RPMI7951 (cell line): ENCODE measurements around the gene CERS1. TPM values are rescaled to one million over a fixed set of nuclear protein-coding genes. Genes with fewer than 3 reads are reported as not detected.
A peak's percentile ranks its signal among the peaks of the same experiment; 100 is the strongest.

ENCODE experiments used
- DNase-seq: peaks from one replicate; pipeline ENCODE4 v3.0.0-alpha.2; 2012; ENCODE audit warnings: low read depth
- total RNA-seq: library from RNA; depleted of rRNA; stranded (reverse); fragments of >200 nt; shearing (Covaris generic); gene quantifications from 2 replicates; pipeline ENCODE4 v1.2.3, GENCODE V29; 2014; rRNA removed

CERS1 gene
- total RNA-seq, 1 experiment from 2014 or later = 0.12 TPM

GRCh38 chr19:18839465-18840287, 56.3 kb downstream of the CERS1 start:
- DNase-seq = no peak

GRCh38 chr19:18834644-18834984, 61.3 kb downstream of the CERS1 start:
- no peak for DNase-seq

- DNase-seq = peak; percentile 11
Measured at GRCh38 chr19:18833849-18834643, 61.9 kb downstream of the CERS1 start.

- no peak for DNase-seq
Measured at GRCh38 chr19:18833141-18833476, 62.8 kb downstream of the CERS1 start.

- peak; percentile 29 for DNase-seq
Measured at GRCh38 chr19:18832306-18833140, 63.4 kb downstream of the CERS1 start.

- DNase-seq = peak; percentile 91
Measured at GRCh38 chr19:18831524-18832305, 64.2 kb downstream of the CERS1 start, which contains the start of gene UPF1. Gene UPF1, plus strand, starts transcription at chr19:18831959. Its CDS starts 251 bp downstream, at chr19:18832210.

GRCh38 chr19:18830488-18830887, 65.5 kb downstream of the CERS1 start:
- DNase-seq = no peak

- no peak for DNase-seq
Measured at GRCh38 chr19:18828786-18829185, 67.2 kb downstream of the CERS1 start.

Other genes with a start within 250 kb of the CERS1 start
- gene CRTC1, start 212.5 kb downstream of the CERS1 start, total RNA-seq = 2.2 and 2.9 TPM in 2 replicates
- 1.1 and 1.2 TPM in 2 replicates for gene COMP, start 104.9 kb downstream of the CERS1 start, total RNA-seq
- gene UPF1, start 64.2 kb downstream of the CERS1 start, total RNA-seq = 32.4 and 56.2 TPM in 2 replicates
- 324 and 407 TPM in 2 replicates for gene COPE, start 23.2 kb upstream of the CERS1 start, total RNA-seq
- gene DDX49, start 23.6 kb upstream of the CERS1 start, total RNA-seq = 47.5 and 55.9 TPM in 2 replicates
- gene HOMER3, start 45.1 kb upstream of the CERS1 start, total RNA-seq = 53.2 and 74.2 TPM in 2 replicates
- gene SUGP2, start 137.4 kb upstream of the CERS1 start, total RNA-seq = 34.2 and 35.4 TPM in 2 replicates
- gene ARMC6, start 137.4 kb upstream of the CERS1 start, total RNA-seq = 46.2 and 54.1 TPM in 2 replicates
- 5.9 and 6.2 TPM in 2 replicates for gene SLC25A42, start 167.8 kb upstream of the CERS1 start, total RNA-seq
- gene TMEM161A, start 242.3 kb upstream of the CERS1 start, total RNA-seq = 17.0 and 18.5 TPM in 2 replicates